HL-60 (cell line): Measurements from ENCODE around the gene COMMD10.

ENCODE experiments used
- DNase-seq, 2 experiments: peaks; one replicate each; pipeline ENCODE4 v3.0.0-alpha.2; 2010 to 2020; ENCODE audit warnings: low read depth in 1 of 2, low spot score in 1 of 2
- H3K27ac ChIP-seq: fragments of 250-450 bp; sonication (Bioruptor Pico); replicated peaks from 2 replicates; pipeline ENCODE4 v1.5.1; 2020; ENCODE audit warnings: mild to moderate bottlenecking, moderate library complexity
- H3K27me3 ChIP-seq: fragments of 250-450 bp; sonication (Bioruptor Pico); 2 replicates; pipeline ENCODE4 v1.5.1; 2021; ENCODE audit warnings: mild to moderate bottlenecking, moderate library complexity; ENCODE audit not compliant: insufficient read depth, poor library complexity, severe bottlenecking
- H3K4me3 ChIP-seq: replicated peaks from 2 replicates; pipeline ENCODE4 v1.5.1; 2011; ENCODE audit warnings: mild to moderate bottlenecking, control low read depth, low read length; ENCODE audit not compliant: insufficient read depth
- CTCF ChIP-seq: IDR thresholded peaks from one replicate; pipeline ENCODE4 v1.5.1; 2011; ENCODE audit warnings: low read length, control low read depth, inconsistent platforms; ENCODE audit not compliant: insufficient read depth
- GABPA ChIP-seq: IDR thresholded peaks from 2 replicates; pipeline ENCODE4 v1.6.1; 2012; ENCODE audit warnings: low read depth
- POLR2AphosphoS5 ChIP-seq: IDR thresholded peaks from 2 replicates; pipeline ENCODE4 v1.6.1; 2012; ENCODE audit warnings: low read depth
- REST ChIP-seq: IDR thresholded peaks from 2 replicates; pipeline ENCODE4 v1.6.1; 2012; ENCODE audit warnings: low read depth; ENCODE audit not compliant: insufficient replicate concordance
- SPI1 ChIP-seq: IDR thresholded peaks from 2 replicates; pipeline ENCODE4 v1.6.1; 2012; ENCODE audit warnings: low read depth, mild to moderate bottlenecking, borderline replicate concordance

Gene COMMD10

GRCh38 chr5:116157902-116158301 lies 73.1 kb downstream of the COMMD10 start:
- DNase-seq = no peak
- TF ChIP-seq REST = no peak
- no peak for TF ChIP-seq POLR2AphosphoS5
- TF ChIP-seq GABPA = no peak
- no peak for TF ChIP-seq SPI1
- no peak for TF ChIP-seq CTCF
- H3K27me3 ChIP-seq = no peaks in the 10 kb centered on the region
- H3K4me3 ChIP-seq = no peak overlapping the region
- no peak overlapping the region for H3K27ac ChIP-seq

DNA sequence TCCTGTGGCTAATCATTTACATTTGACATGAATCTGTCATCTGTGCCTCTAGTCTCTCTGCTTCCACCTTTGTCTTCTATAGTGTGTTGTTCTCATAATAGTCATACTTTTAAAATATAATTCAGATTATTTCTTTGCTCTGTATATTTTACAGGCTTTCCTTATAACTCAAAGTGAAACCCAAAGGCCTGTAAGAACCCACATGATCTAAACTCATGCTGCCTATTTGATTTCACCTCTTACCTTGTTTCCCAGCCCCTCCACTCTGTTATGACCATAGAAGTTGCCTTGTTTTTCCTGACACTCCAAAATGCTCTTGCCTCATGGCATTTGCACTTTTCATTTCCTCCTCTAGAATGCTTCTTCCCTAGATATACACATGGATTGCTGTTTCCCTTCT lies 74.2 kb downstream of the COMMD10 start:
- no peak for DNase-seq
- no peak for TF ChIP-seq POLR2AphosphoS5
- no peak for TF ChIP-seq CTCF
- no peak for TF ChIP-seq SPI1
- no peak for TF ChIP-seq GABPA
- no peak for TF ChIP-seq REST
- no peak overlapping the region for H3K27ac ChIP-seq
- H3K4me3 ChIP-seq = no peak overlapping the region
- no peaks in the 10 kb centered on the region for H3K27me3 ChIP-seq

- TF ChIP-seq POLR2AphosphoS5 = no peak
- TF ChIP-seq GABPA = no peak
- no peak for TF ChIP-seq CTCF
- no peak for TF ChIP-seq SPI1
- no peak for TF ChIP-seq REST
- no peak for DNase-seq
These were observed 89.3 kb downstream of the COMMD10 start for GRCh38 chr5:116174111-116174510.

More at GRCh38 chr5:116174111-116174510, 89.3 kb downstream of the COMMD10 start:
- Histone ChIP-seq H3K27ac (no peak overlapping the region), H3K4me3 (no peak overlapping the region), H3K27me3 (no peaks in the 10 kb centered on the region)
